NK-92 (cell line): ENCODE results near the gene SDR42E1.

Experiments used
- DNase-seq: peaks from one replicate; lab custom pipeline; 2025; ENCODE audit not compliant: unreplicated experiment; lab: John Stamatoyannopoulos, UW

Gene SDR42E1, protein sequence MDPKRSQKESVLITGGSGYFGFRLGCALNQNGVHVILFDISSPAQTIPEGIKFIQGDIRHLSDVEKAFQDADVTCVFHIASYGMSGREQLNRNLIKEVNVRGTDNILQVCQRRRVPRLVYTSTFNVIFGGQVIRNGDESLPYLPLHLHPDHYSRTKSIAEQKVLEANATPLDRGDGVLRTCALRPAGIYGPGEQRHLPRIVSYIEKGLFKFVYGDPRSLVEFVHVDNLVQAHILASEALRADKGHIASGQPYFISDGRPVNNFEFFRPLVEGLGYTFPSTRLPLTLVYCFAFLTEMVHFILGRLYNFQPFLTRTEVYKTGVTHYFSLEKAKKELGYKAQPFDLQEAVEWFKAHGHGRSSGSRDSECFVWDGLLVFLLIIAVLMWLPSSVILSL

DNA sequence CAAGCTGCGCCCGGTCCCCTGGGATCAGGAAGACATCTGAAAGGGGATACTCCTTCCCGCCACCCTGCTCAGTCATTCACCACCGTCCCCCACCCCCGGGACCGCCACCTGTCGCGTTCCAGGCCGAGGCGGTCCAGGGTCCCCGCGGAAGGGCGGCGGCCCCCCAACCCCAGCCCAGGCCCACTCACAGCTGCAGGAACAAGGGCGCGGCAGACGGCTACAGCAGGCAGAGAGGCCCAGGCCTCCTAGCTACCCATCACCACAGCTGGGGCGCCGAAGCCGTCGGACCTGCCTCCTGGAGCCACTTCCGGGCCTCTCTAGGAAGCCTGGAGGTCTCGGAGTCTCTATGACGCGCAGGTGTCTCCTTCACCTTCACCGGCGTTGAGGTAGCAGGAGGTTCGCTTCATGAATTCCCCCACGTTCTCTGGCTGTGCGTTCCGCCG, at the start of gene SDR42E1:
Gene SDR42E1 (minus strand): TSS at position 272 of the 443 bp plus-strand sequence. CDS start 10,612 bp downstream, outside the sequence.
- no peak for DNase-seq

DNA sequence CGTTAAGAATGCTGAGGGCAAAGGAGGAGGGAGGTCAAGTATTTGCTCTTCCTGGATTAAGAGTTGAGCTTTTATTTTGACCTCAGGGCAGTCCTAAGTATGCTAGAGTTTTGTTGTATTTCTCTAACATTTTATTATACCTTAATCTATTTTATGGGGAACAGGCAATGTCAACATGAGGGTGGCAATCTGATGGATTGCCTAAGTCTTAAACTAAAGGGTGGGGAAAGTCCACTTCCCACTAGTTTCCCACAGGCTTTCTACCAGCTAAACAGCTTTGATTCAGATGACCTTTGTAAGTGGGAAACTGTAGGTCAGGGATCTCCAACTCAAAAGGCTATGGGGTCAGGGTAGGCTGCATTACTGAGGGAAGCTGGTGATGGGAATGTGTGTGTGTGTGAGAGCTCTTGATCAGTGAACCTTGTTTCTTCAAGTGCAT, 48.7 kb upstream of the SDR42E1 start:
- no peak for DNase-seq

DNA sequence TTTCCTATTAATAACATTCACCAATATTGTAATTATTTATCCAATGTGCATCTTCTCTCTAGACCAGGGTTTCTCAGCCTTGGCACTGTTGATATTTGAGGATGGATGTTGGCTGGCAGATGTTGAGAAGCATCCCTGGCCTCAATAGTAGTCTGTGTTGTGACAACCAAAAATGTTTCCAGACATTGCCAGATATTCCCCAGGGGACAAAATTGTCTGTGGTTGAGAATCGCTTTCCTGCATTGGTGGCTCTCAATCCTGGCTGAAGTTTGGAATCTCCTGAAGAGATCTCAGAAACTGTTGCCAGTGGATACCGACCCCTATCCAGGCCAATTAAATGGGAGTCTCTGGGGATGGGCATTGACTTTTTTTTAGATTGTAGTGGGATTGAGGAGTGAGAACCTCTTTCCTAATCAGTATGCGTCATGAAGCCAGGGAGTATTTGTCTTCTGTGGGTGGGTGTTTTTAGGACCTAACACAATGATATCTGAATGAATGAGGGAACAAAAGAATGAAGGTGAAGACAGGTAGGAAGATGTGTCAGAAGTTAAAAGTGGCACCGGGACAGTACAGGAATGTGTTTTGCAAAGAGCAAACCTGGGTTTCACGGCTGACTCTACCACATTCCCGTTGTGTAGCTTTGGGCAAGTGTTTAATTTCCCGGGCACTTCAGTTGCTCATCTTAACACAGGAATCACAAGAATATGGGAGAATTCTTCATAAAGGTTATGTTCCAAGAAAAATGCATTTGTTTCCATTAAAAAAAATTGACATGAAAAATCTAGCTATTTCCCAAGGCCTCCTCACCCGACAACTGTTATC, 48.1 kb upstream of the SDR42E1 start:
- no peak for DNase-seq

DNA sequence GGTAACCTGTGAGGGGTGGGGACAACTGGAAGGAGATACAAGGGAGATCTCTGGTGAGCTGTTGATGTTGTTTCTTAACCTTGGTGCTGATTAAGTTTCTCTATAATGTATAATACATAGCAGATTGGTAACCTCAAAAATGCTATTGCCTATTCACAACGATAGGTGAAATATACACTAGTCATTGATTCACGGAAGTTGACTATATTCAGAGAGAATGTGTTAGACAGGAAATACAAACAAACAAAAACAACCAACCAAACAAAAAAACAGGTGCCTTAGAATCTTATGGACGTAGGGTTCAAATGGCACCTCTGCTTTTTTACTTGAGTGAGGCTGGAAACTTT, 45.3 kb upstream of the SDR42E1 start:
- DNase-seq, result no peak

DNA sequence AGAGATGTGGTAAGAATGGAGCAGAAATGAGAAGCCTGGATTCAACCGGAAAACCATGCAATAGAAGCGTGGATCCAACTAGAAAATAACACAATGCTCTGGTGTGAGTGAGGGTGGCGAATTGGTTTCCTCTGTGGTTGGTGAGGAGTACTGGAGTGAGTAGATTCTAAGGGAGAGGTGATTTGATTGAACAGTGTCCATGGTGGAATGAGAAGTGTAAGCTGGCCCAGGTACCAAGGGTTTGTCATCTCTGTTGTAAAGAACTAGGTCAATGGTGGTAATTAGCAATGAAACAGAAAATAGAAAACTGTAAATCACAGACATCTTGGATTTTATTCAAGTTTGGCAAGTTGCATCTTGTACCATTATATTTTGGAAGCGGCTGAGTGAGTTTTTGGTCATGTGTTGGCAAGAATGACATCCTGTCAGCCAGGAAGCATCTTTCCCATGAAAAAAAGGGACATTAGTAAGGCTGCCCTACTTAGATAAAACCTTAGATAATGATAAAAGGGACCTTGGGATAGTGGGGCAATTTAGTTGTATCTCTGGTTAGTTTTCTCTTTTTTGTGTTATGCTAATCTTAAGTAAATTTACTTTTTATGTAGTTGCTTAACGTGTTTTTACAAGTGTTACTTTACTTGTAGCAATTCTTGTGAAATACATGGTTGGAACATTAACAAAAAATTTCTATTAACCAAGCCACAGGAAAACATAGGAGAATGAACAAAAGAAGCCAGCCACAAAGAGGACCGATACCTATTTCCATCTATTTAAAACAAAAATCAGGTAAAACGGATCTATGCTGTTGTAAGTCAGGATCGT, 44.7 kb upstream of the SDR42E1 start:
- no peak for DNase-seq

DNA sequence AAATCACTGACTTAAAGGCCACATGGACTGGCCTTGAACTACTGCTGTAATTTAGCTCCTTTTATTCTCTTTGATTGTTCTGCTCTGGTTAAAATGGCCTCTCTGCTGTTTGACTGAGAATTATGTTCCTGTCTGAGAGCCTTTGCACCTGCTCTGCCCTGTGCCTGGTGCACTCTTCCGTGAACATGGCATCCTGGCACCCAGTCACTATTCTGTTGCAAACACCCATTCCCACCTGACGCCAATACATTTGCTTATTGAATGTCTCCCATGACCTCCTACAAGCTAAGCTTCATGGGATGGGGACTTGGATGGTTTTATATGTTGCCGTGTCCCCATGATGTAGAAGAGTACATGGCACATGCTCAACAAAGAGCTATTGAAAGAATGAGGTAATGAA, 43.8 kb upstream of the SDR42E1 start:
- DNase-seq, result no peak

DNA sequence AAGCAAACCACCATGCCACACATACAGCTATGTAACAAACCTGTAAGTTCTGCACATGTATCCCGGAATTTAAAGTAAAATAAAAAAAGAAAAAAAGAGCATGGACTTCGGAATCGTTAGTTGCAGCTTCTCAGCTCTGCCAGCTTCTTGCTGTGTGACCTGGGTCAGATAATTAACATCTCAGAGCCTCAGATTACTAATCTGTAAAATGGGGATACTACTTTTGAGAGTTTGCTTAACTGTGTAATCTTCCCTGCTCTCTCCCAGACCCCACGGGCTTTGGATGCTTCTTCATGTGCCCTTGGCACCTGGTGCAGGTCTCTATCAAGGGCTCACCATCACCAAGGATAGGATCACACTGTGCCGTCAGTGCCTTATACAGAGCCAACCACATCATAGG, 40.4 kb upstream of the SDR42E1 start:
- DNase-seq, result no peak

DNA sequence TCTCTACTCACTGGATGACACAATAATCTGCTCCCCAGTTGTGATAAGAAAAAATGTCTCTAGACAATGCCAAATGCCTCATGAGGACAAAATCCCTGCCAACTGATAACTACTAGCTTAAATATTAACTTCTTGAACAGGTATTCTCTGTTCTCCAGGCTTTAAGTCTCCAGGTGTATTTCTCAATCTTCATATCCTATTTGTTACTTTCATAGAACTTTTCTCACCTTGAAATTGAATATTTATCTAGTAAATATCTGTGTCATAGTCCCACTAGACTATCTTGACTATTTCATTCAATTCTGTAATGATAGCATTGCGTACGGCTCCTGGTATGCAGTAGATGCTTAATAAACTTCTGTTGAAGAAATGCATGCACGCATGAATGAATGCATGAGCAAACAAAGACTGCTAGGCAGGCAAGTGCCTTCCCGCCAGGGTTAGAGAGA, 39.7 kb upstream of the SDR42E1 start:
- DNase-seq, result no peak

DNA sequence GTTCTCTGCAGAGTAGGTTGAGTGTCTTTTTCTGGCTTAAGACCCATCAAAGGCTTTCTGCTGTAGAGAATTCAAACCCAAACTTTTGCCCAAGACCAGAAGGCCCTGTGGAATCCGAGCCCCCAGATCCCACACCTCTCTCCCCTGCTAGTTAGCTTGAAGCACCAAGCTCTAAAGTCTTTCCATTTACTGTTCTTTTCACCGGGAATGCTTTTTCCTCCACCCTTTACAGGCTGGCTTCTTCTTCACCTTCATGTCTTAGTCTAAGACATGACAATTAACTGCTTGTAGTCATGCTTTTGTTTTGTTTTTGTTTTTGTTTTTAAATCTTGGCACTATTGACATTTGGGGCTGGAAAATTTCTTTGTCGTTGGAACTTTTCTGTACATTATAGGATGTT, 39.2 kb upstream of the SDR42E1 start:
- DNase-seq, result no peak

DNA sequence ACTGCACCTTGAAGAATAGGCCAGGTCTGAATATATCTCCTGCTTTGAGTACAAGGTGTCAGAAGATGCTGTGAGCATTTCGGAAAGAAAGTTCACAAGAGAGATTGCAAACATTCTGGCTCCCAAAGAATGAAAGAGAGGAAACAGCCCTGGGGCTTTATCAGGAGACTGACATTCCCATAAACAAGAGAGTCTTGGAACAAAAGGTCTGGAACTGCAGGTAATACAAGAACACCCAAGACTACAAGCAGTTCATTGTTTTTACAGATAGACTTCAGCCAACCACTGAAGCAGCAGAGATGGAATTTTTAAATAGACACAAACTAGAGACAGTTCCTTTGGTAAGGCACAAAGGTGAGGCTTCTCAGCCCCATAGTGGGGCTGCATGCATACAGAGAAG, 38.2 kb upstream of the SDR42E1 start:
- DNase-seq, result no peak

DNA sequence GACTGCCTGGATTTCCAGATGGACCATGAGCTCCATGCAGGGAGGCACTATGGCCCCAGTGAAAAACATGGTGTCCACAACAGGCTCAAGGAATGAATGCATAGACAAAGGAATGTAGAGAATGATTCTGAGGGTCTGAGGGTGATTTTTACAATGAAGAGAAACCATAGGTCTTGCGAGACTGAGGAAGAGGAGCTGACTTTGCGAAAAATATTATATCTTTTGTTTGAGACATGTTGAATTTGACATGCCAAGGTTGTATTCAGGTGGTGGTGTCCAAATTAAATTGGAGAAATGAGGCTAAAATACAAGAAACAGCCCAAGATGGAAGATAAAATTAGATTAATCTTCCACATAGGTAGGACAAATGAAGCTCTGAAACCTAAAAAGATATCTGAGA, 36.5 kb upstream of the SDR42E1 start:
- DNase-seq, result no peak

DNA sequence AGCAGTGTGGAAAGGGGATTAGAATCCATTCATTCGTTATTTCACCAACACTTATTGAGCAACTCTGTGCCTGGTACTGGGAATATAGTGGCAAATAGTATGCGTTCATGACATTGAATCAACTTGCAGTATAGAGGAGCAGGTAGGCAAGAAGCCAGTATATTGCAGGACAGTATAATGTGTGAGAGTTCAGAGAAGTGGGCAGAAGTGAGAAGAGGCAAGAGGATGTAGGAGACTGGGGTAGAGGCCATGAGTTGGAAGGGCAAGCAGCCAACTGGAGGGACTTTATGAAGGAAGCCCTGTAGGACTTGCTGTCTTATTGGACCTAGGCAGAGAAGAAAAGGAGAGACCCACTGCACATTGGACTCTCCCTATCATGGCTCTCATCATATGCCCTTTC, 36.1 kb upstream of the SDR42E1 start:
- no peak for DNase-seq

DNA sequence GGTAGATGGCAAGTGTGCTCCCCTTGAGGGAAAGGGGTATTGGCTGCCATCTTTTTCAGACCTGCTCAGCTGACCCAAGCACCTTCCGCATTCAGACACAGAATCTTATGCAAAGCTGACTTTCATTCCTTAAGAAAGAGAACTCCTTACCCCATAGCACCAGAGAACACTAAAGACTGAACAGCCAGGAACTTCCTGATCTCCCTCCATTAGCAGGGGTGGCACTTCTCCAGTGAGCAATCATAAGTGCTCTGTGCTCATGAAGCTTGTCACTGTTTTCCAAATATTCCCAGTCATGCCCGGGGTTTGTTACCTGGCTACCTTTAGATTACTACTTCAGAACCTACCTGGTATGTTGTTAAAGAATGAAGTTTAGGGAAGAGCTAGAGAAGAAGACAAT, 35.7 kb upstream of the SDR42E1 start:
- DNase-seq, result no peak

DNA sequence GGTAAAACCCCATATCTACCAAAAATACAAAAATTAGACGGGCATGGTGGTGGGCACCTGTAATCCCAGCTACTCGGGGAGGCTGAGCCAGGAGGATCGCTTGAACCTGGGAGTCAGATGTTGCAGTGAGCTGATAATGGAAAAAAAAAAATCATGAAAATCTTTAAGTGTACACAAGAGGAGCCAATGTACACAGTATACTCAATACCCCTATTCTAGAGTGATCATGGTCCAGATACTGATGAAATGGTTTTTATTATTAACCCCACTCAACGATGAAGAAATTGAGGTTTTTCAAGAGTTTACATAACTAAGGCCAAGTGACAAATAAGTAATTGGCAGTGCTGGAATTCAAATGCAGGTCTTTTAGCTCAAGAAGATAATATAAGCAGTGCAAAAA, 35.3 kb upstream of the SDR42E1 start:
- no peak for DNase-seq

DNA sequence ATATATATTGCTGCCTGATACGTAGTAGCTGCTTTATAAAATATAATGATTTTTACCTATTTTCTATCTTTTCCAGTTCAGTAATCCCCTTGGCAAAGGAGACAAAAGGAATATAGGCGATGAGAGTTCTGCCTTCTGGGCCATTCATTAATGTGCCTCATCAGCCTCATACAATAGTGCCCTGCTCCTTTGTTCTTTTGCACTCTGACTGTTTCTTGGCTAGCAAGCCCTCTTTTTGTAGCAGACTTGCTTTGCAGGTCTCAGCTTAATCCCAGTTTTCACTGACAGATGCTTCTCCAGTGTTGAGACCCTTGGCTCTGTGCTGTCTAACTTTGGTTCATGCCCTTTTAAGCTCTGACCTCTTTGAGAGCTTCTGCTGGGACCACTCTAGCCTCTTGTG, 34.2 kb upstream of the SDR42E1 start:
- no peak for DNase-seq

DNA sequence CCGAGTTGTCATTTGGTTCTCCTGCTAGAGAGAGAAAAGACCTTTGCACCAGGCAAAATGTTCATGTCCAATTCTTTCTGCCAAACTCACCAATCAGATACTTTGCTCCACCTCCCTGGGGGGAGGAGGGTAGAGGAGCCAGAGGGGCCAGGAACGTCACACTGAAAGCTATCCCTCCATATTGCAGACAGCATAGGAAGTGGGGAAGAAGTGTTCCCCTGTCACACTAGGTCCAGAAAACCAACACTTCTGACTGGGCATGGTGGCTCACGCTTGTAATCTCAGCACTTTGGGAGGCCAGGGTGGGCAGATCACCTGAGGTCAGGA, 33.3 kb upstream of the SDR42E1 start:
- no peak for DNase-seq

DNA sequence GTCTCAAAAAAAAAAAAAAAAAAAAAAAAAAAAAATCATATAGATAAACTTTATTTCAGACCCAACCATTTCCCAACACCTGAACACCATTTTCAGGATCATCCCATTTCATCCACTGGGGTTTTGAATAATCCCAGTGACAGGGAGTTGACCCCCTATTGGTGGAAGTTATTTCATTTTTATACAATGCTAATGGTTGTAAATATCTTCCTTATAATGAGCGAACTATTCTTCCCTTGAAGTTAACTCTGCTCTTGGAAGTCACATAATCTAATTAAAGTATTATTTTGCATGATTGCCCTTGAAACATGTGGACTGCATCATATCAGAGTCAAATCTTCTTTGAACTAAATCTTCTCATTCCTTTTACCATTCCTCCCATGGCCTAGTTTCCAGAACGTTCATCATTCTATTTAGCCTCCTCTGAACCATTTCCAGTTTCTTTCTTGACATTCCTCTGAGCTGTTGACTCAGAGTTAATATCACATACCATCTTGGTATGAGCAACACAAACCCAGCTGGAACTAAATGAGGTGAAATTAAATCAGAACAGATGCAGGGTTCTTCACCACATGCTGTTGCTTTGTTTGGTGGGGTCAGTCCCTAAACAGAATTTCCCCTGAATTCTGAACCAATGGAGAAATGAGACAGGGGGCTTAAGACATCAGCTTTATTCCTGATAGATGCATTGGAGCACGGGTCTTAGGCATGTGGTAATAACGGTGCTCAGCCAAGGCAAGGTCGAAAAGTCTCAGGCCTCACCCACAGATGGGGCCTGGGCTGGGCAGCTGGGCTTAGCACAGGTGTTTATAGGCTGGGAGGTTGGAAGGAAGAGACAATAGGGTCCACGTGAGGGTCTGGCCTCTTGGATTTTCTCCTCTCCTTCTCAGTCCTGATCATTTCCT, 32.7 kb upstream of the SDR42E1 start:
- no peak for DNase-seq

DNA sequence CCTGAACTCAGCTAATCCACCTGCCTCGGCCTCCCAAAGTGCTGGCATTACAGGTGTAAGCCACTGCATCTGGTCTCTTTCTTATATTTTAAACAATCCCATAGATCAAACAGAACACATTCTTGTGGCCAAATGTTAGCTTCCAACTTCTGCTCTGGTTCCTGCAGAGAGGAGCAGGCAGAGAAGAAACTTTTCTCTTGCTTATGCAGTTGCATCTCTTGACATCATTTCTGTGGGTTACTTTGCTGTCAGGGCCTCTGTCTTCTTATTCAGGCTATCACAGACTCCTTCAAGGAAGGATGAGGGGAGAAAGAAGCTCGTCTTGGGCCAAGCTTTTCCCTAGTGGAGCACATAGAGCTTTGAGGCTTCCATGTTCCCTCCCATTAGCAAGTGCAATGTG, 31.6 kb upstream of the SDR42E1 start:
- no peak for DNase-seq

DNA sequence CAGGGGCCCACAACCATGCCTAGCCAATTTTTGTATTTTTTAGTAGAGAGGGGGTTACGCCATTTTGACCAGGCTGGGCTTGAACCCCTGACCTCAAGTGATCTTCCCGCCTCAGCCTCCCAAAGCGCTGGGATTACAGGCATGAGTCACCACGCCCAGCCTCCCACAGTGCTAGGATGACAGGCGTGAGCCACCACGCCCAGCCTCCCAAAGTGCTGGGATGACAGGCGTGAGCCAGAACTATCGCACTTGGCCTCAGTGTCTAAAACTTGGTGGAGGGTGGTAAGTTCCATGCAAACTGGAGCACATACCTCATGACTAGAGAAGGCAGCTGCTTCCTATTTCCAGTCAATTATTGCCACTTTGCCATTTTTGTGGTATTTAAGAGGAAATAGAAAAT, 30.9 kb upstream of the SDR42E1 start:
- DNase-seq, result no peak

DNA sequence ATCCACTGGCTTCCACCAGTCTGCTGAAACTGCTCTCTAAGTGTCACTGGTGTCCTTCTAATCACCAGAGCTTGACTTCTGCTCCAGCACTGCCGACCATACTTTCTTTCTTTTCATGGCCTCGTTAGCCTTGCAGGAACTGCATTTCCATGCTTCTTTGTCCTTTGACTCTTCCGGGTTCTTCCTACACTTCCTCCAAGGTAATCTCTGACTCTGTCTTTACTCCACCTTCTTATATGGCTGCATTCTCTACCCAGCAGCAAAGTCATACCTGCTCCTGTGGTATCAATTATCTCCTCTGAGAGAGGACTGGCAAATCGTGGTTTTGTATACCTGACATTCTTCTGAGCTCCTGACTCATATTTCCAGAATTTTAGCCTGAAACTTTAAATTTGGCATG, 30.3 kb upstream of the SDR42E1 start:
- no peak for DNase-seq

DNA sequence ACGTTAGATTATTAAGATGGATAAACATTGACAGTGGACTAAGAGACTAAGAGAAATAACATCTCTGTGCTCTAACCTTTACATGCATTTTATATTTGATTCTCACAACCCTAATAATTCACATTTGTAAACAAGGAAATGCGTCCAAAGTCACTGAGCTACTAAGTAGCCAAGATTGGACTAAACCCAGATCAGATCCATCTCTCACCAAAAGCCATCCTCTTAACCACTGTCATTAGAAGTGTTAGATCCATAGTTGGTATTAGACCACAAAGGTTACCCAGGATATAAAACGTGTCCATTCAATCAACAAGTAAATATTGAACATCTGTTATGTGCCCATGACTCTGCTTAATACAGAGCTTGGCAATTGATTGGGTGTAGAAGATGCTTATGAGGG, 29.0 kb upstream of the SDR42E1 start:
- DNase-seq, result no peak
